Kidney epithelial cell (primary cell): ENCODE results near the gene WNT7B. TPM values are rescaled to one million over a fixed set of nuclear protein-coding genes. Genes with fewer than 3 reads are reported as not detected.

Experiments
- DNase-seq: peaks from one replicate; pipeline ENCODE4 v3.0.0-alpha.2; 2010; ENCODE audit warnings: low read depth
- H3K27me3 ChIP-seq: 2 replicates; pipeline ENCODE4 v1.6.0; 2011; ENCODE audit warnings: low read length; ENCODE audit not compliant: control insufficient read depth, insufficient read depth
- H3K36me3 ChIP-seq: 2 replicates; pipeline ENCODE4 v1.5.1; 2011; ENCODE audit warnings: low read length; ENCODE audit not compliant: control insufficient read depth, insufficient read depth
- H3K4me3 ChIP-seq: 2 replicates; pipeline ENCODE4 v1.5.1; 2011; ENCODE audit warnings: low read depth, mild to moderate bottlenecking, control low read depth, low read length
- CTCF ChIP-seq: IDR thresholded peaks from 2 replicates; pipeline ENCODE4 v1.5.1; 2011; ENCODE audit warnings: mild to moderate bottlenecking, moderate library complexity, low read length, control low read depth, inconsistent platforms; ENCODE audit not compliant: insufficient read depth, poor library complexity, severe bottlenecking
- total RNA-seq: library from RNA; depleted of rRNA; stranded (reverse); fragments of >200 nt; gene quantifications from 2 replicates; pipeline ENCODE4 v1.2.3, GENCODE V29; 2015

The WNT7B gene
- total RNA-seq, 1 donor from 2014 or later, result 15.3 TPM

- H3K36me3 ChIP-seq, result no peaks in the 10 kb centered on the region
- TF ChIP-seq CTCF, result no peak
- no peaks in the 10 kb centered on the region for H3K27me3 ChIP-seq
- DNase-seq, result no peak
- H3K4me3 ChIP-seq, result no peak overlapping the region
These were observed 14.1 kb upstream of the WNT7B start for GRCh38 chr22:45991098-45991497.

GRCh38 chr22:45987136-45987861, 10.3 kb upstream of the WNT7B start:
- DNase-seq, result no peak
- Histone ChIP-seq H3K27me3 (no peaks in the 10 kb centered on the region), H3K4me3 (no peak overlapping the region), H3K36me3 (no peaks in the 10 kb centered on the region)
- no peak for TF ChIP-seq CTCF

GRCh38 chr22:45984316-45984916, 7.5 kb upstream of the WNT7B start:
- H3K36me3 ChIP-seq, result no peaks in the 10 kb centered on the region
- no peak for DNase-seq
- H3K4me3 ChIP-seq, result no peak overlapping the region
- no peak for TF ChIP-seq CTCF
- no peaks in the 10 kb centered on the region for H3K27me3 ChIP-seq

- no peak for DNase-seq
- no peak for TF ChIP-seq CTCF
- Histone ChIP-seq H3K36me3 (no peaks in the 10 kb centered on the region), H3K4me3 (no peak overlapping the region), H3K27me3 (no peaks in the 10 kb centered on the region)
These were observed 6.8 kb upstream of the WNT7B start for GRCh38 chr22:45983797-45984196.

DNA sequence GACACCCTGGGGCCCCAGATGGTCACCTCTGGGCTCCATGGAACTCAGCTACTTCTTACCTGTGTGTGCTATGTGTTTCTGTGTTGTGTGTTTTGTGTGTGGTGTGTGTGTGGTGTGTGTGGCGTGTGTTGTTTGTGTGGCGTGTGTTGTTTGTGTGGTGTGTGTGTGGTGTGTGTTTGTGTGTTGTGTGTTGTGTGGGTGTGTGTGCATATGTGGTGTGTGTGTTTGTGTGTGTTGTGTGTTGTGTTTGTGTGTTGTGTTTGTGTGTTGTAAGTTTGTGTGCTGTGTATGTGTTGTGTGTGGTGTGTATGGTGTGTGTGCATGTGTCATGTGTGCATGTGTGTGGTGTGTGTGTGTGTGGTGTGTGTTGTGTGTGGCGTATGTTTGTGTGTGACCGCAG, 3.8 kb upstream of the WNT7B start:
- DNase-seq, result no peak
- no peak for TF ChIP-seq CTCF
- H3K36me3 ChIP-seq, result no peaks in the 10 kb centered on the region
- H3K4me3 ChIP-seq, result no peak overlapping the region
- H3K27me3 ChIP-seq, result peaks cover 9% of the 10 kb centered on the region

DNA sequence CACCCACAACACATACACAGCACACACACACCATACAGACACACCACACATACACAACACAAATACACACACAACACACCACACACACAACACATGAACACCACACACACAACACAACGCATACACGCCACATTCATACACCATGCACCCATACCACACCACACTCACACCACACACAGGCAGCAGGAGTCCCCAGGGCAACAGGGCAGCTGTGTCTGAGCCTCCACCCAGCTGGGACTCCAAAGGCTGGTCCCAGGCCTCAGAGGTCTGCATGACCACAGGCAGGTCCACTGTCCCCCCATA, 3.3 kb upstream of the WNT7B start:
- TF ChIP-seq CTCF, result no peak

More for the DNA sequence above, 3.3 kb upstream of the WNT7B start:
- Histone ChIP-seq H3K27me3 (peaks cover 9% of the 10 kb centered on the region), H3K36me3 (no peaks in the 10 kb centered on the region), H3K4me3 (no peak overlapping the region)
- DNase-seq, result no peak
